GM12878 (cell line): ENCODE measurements around the gene ARID1A. TPM values are rescaled to one million over a fixed set of nuclear protein-coding genes. Genes with fewer than 3 reads are reported as not detected.

Experiments used
- ATAC-seq: fragments of 200-7000 bp; cut with Tn5 transposase; 3 replicates; pipeline ENCODE4 v1.9.1; 2020; ENCODE audit warnings: mild to moderate bottlenecking, moderate library complexity
- BruUV-seq: library from RNA; stranded (reverse); fragments of 400-500 nt; replicated peaks from 2 replicates; lab custom pipeline; 2021; lab: Mats Ljungman, UMichigan
- CTCF ChIA-PET: fragments of 300-600 bp; sonication (Branson Sonifier 250); formaldehyde crosslinking; extraction: SDS; loops from one replicate; lab custom pipeline; 2021; ENCODE audit warnings: inconsistent platforms; lab: Yijun Ruan, JAX
- POLR2A ChIA-PET: fragments of 350-600 bp; formaldehyde crosslinking; extraction: SDS; loops from one replicate; lab custom pipeline; 2021; ENCODE audit warnings: inconsistent platforms; lab: Charles Lee
- RAD21 ChIA-PET: fragments of 300-600 bp; sonication (Branson Sonifier 250); formaldehyde crosslinking; loops from one replicate; lab custom pipeline; 2023; ENCODE audit warnings: antibody characterized with exemption; ENCODE audit not compliant: unreplicated experiment; lab: Charles Lee
- SMC1A ChIA-PET: fragments of 300-600 bp; sonication (Branson Sonifier 250); formaldehyde crosslinking; loops from one replicate; lab custom pipeline; 2023; ENCODE audit not compliant: unreplicated experiment, uncharacterized antibody; lab: Charles Lee
- DNase-seq: peaks from one replicate; pipeline ENCODE4 v3.0.0-alpha.2; 2011; ENCODE audit warnings: low read depth, low spot score
- FAIRE-seq: peaks from 3 replicates; lab custom pipeline; 2011; peaks lifted over from hg19 to GRCh38; lab: Jason Lieb, UNC
- H2AFZ ChIP-seq: 2 replicates; pipeline ENCODE4 v1.6.0; 2011; ENCODE audit warnings: low read depth, low read length, control low read depth; ENCODE audit not compliant: control insufficient read depth
- H3K27ac ChIP-seq: 2 replicates; pipeline ENCODE4 v1.5.1; 2011; ENCODE audit warnings: control low read depth; ENCODE audit not compliant: control insufficient read depth, insufficient read depth
- H3K27me3 ChIP-seq, 2 experiments: replicated peaks in 1 of 2; 2 replicates each; pipeline versions ENCODE4 v1.6.0 to v1.6.1; 2011; ENCODE audit warnings: low read length in 1 of 2; ENCODE audit not compliant: control insufficient read depth in 2 of 2, insufficient read depth in 2 of 2
- H3K36me3 ChIP-seq, 2 experiments: 2 replicates each; pipeline ENCODE4 v1.5.1; 2011; ENCODE audit warnings: low read length in 1 of 2; ENCODE audit not compliant: control insufficient read depth in 2 of 2, insufficient read depth in 2 of 2
- H3K4me1 ChIP-seq: 2 replicates; pipeline ENCODE4 v1.6.1; 2011; ENCODE audit warnings: mild to moderate bottlenecking, low read length, moderate library complexity, mixed read lengths; ENCODE audit not compliant: control insufficient read depth, insufficient read depth
- H3K4me2 ChIP-seq: 2 replicates; pipeline ENCODE4 v1.6.0; 2011; ENCODE audit warnings: control low read depth; ENCODE audit not compliant: control insufficient read depth, insufficient read depth
- H3K4me3 ChIP-seq: fragments of 200-600 bp; sonication (generic); 2 replicates; pipeline ENCODE4 v1.5.1; 2016
- H3K79me2 ChIP-seq: 2 replicates; pipeline ENCODE4 v1.6.0; 2011; ENCODE audit warnings: low read length; ENCODE audit not compliant: control insufficient read depth, insufficient read depth
- H3K9ac ChIP-seq: 2 replicates; pipeline ENCODE4 v1.8.0; 2011; ENCODE audit warnings: low read length, control low read depth, mixed read lengths; ENCODE audit not compliant: control insufficient read depth, insufficient read depth
- H3K9me3 ChIP-seq: replicated peaks from 3 replicates; pipeline ENCODE4 v1.5.1; 2011; ENCODE audit warnings: mild to moderate bottlenecking, low read length; ENCODE audit not compliant: control insufficient read depth, insufficient read depth
- H4K20me1 ChIP-seq: 2 replicates; pipeline ENCODE4 v1.6.0; 2011; ENCODE audit not compliant: control insufficient read depth, insufficient read depth
- NFYA ChIP-seq: IDR thresholded peaks from 2 replicates; pipeline ENCODE4 v1.6.1; 2011; ENCODE audit warnings: low read depth, mild to moderate bottlenecking, low read length, improper control_type of control experiment, borderline replicate concordance
- POLR2A ChIP-seq: IDR thresholded peaks from 2 replicates; pipeline ENCODE4 v1.6.1; 2011; ENCODE audit warnings: low read depth, mild to moderate bottlenecking, low read length
- SIX5 ChIP-seq: IDR thresholded peaks from 2 replicates; pipeline ENCODE4 v1.6.1; 2011; ENCODE audit warnings: mild to moderate bottlenecking, low read depth, low read length, moderate library complexity; ENCODE audit not compliant: severe bottlenecking
- SMC3 ChIP-seq: IDR thresholded peaks from 2 replicates; pipeline ENCODE4 v1.6.1; 2011; ENCODE audit warnings: low read length, improper control_type of control experiment, borderline replicate concordance
- SRF ChIP-seq, 2 experiments: IDR thresholded peaks; 2 replicates each; pipeline ENCODE4 v1.6.1; 2011; ENCODE audit warnings: low read depth in 2 of 2, low read length in 2 of 2, mild to moderate bottlenecking in 1 of 2, moderate library complexity in 1 of 2
- TCF3 ChIP-seq: IDR thresholded peaks from 2 replicates; pipeline ENCODE4 v1.6.1; 2012; ENCODE audit warnings: low read depth, mild to moderate bottlenecking, low read length, borderline replicate concordance; ENCODE audit not compliant: insufficient read depth
- YBX1 ChIP-seq: fragments of 450-650 bp; IDR thresholded peaks from 2 replicates; pipeline ENCODE4 v1.6.1; 2016; ENCODE audit warnings: antibody characterized with exemption
- ZZZ3 ChIP-seq: IDR thresholded peaks from 2 replicates; pipeline ENCODE4 v1.6.1; 2011; ENCODE audit warnings: low read depth; ENCODE audit not compliant: control insufficient read depth, insufficient read length
- WGBS: methylation state at CpG from one replicate; pipeline ENCODE4 v1.1.6; 2016; ENCODE audit warnings: low lambda C conversion rate; ENCODE audit not compliant: insufficient replicate concordance, insufficient coverage; ENCODE audit errors: missing lambda C conversion rate; 5-methylcytosine and 5-hydroxymethylcytosine counted together
- in situ Hi-C: fragments of 300-500 bp; cut with MboI; formaldehyde crosslinking; loops from 9 replicates; pipeline ENCODE4 v1.14.3; 2018; ENCODE audit warnings: mixed read lengths
- intact Hi-C: fragments of 100-400 bp; cut with micrococcal nuclease; formaldehyde crosslinking; loops from one replicate; pipeline ENCODE4 v1.14.2; 2022; ENCODE audit not compliant: unreplicated experiment
- polyA plus RNA-seq, 11 experiments: library from polyadenylated mRNA; depleted of rRNA in 4 of 11; unstranded in 6 of 11; stranded (reverse) in 5 of 11; fragments of >200 nt; fragmentation: Nextera tagmentation in 4 of 11; fragmentation: Illumina TruSeq in 1 of 11; extraction: Ambion mirVana in 4 of 11; extraction: Trizol in 1 of 11; gene quantifications; 1 replicate in 1 of 11; 2 replicates in 10 of 11; pipeline versions ENCODE4 v1.2.1 to v1.2.3, GENCODE V29; 2011 to 2016; ENCODE audit warnings: inconsistent platforms in 2 of 11, missing spikeins in 2 of 11, low read depth in 1 of 11
- total RNA-seq, 4 experiments: library from RNA; depleted of rRNA in 3 of 4; stranded (reverse); fragments of >200 nt in 3 of 4; fragmentation: Illumina TruSeq in 1 of 4; extraction: Trizol in 1 of 4; gene quantifications; 2 replicates each; pipeline versions ENCODE4 v1.2.1 to v1.2.3, GENCODE V29; 2013 to 2021
- TF ChIP-seq, protein P1 (sequence below): fragments of 450-650 bp; IDR thresholded peaks from 2 replicates; pipeline ENCODE4 v1.6.1; 2017; ENCODE audit warnings: low read depth, mild to moderate bottlenecking, moderate library complexity

The ARID1A gene
- total and polyA plus RNA-seq, 10 of the 15 experiments (the other 5 are each of a cell fraction or from before 2014, with no cell fraction given): 10.0 to 98.0 (median 23.5) TPM

DNA sequence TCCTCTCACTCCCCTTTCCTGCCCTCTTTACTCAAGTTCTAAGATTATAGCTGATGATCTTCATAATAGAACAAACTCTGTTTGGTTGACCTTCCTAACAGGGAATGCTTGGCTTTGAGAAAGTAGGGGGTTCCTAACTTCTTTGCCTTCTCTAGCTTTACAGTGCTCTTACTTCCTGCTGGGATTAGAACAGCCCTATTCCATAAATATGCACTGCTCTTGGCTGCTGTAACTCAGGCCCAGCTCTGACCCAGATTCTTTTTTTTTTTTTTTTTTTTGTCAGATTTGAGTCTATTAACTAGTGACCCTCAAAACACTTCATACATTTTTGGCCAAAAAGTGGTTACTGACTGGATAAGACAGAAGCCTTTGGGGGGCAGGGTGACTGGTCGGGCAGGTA is 52.5 kb downstream of the ARID1A start:
- FAIRE-seq: no peak

More for the DNA sequence above, 52.5 kb downstream of the ARID1A start:
- CTCF ChIA-PET: interaction anchor here (1.7 to 2.8 kb wide), 2 partner anchors 40 to 71 kb away, joined by 6 to 11 read pairs; partner anchors contain the start of gene PIGV
- ATAC-seq (no peak), DNase-seq (no peak)
- Histone ChIP-seq H2AFZ (no peak overlapping the region), H3K9ac (no peak overlapping the region), H3K9me3 (no peaks in the 10 kb centered on the region), H3K4me1 (peaks cover 12% of the 10 kb centered on the region), H3K4me3 (no peak overlapping the region), H3K36me3 (peaks cover 25 to 50% of the 10 kb centered on the region in 2 experiments), H3K79me2 (peaks cover 53% of the 10 kb centered on the region), H3K27ac (no peak overlapping the region), H3K4me2 (no peak overlapping the region), H3K27me3 (no peaks in the 10 kb centered on the region), H4K20me1 (0 out of 2 replicates have a peak, but pooled peaks cover 5% of the 10 kb centered on the region)
- POLR2A ChIA-PET: interaction anchor here (0.6 to 1.1 kb wide), 3 partner anchors 15 to 179 kb away, joined by 3 read pairs; no protein-coding TSS in a partner anchor
- no TSS peak for BruUV-seq
- TF ChIP-seq SMC3 (no peak), YBX1 (no peak), ZZZ3 (no peak), POLR2A (no peak), SIX5 (no peak), SRF (IDR thresholded peaks at IDR 0.05; ENCODE audit: low read depth in 2 of 2, low read length in 2 of 2) (no peak), NFYA (no peak), TCF3 (no peak)
- TF ChIP-seq, protein P1, sequence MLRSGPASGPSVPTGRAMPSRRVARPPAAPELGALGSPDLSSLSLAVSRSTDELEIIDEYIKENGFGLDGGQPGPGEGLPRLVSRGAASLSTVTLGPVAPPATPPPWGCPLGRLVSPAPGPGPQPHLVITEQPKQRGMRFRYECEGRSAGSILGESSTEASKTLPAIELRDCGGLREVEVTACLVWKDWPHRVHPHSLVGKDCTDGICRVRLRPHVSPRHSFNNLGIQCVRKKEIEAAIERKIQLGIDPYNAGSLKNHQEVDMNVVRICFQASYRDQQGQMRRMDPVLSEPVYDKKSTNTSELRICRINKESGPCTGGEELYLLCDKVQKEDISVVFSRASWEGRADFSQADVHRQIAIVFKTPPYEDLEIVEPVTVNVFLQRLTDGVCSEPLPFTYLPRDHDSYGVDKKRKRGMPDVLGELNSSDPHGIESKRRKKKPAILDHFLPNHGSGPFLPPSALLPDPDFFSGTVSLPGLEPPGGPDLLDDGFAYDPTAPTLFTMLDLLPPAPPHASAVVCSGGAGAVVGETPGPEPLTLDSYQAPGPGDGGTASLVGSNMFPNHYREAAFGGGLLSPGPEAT: no peak
- RAD21 ChIA-PET: interaction anchor here (0.6 kb wide), 1 partner anchor 43 kb away, joined by 3 read pairs; no protein-coding TSS in a partner anchor
- 95% methylated on average over 1 of the region's 1 CpG for WGBS
- SMC1A ChIA-PET: interaction anchor here (1.2 to 11.2 kb wide), 6 partner anchors 19 to 71 kb away, joined by 3 to 135 read pairs (median 6); no protein-coding TSS in a partner anchor
- intact Hi-C loops (no loop called here), in situ Hi-C loops (no loop called here)
